ENCODE results near the gene CD28. TPM values are rescaled to one million over a fixed set of nuclear protein-coding genes. Genes with fewer than 3 reads are reported as not detected.

Gene CD28
- total and polyA plus RNA-seq, 10 donors: 1.3 to 22.4 (median 13.0) TPM

DNA sequence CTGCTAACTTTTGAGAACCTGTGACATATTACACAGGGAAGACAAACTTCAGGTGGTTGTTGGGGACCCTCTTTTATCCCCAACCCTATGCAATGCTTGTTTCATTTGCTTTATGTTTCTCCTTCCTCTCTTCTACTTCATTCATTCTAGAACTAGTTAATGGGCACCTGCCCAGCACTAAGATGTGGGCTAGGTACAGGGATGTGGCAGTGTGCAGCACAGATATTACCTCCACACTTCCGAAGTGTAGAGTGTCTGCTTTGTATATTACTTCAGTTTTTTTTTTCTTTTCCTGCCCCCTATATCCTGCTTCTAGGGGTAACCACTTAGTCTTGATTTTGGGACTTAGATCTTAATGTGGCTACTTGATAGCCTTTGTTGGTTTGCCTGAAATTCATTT, 35.1 kb downstream of the CD28 start:
- no peaks in the 10 kb centered on the region for H3K36me3 ChIP-seq
- DNase-seq: no peak
- WGBS, 5 donors: 45 to 84% (median 71%) methylated on average over 1 of the region's 1 CpG
- H3K27me3 ChIP-seq (replicated peaks in 1 of 7): no peaks in the 10 kb centered on the region
- TF ChIP-seq POLR2AphosphoS5 (IDR thresholded peaks at IDR 0.05): peak in 1 of 3 donors; percentile 17
- no peak for TF ChIP-seq POLR2A (IDR thresholded peaks at IDR 0.05)
- no peaks in the 10 kb centered on the region for H3K9me3 ChIP-seq
- no peak overlapping the region for H3K4me3 ChIP-seq
- peaks cover 0 to 35% (median 2%) of the 10 kb centered on the region in 6 donors for H3K4me1 ChIP-seq
- intact Hi-C loops (cut with DNase I; ENCODE audit: low total_unique reads): no loop called here
- H3K27ac ChIP-seq: peak overlapping the region in 6 of 8 donors; percentile 29 to 74 (median 58)

- 57 to 76% (median 67%) methylated on average over 2 of the region's 2 CpGs for WGBS, 5 donors
- H3K36me3 ChIP-seq: no peaks in the 10 kb centered on the region
- H3K9me3 ChIP-seq: no peaks in the 10 kb centered on the region
- H3K27ac ChIP-seq: peak overlapping the region in 5 of 8 donors; percentile 10 to 46 (median 23)
- DNase-seq: no peak
- peaks cover 0 to 44% (median 4%) of the 10 kb centered on the region in 6 donors for H3K4me1 ChIP-seq
- intact Hi-C loops (cut with DNase I; ENCODE audit: low total_unique reads): no loop called here
- H3K27me3 ChIP-seq (replicated peaks in 1 of 7): no peaks in the 10 kb centered on the region
- no peak overlapping the region for H3K4me3 ChIP-seq
- TF ChIP-seq POLR2AphosphoS5 (IDR thresholded peaks at IDR 0.05) (peak in 1 of 3 donors; percentile 49), POLR2A (IDR thresholded peaks at IDR 0.05) (no peak)
Measured at GRCh38 chr2:203743441-203743981, 37.1 kb downstream of the CD28 start.

- TF ChIP-seq POLR2AphosphoS5 (IDR thresholded peaks at IDR 0.05) (no peak), POLR2A (IDR thresholded peaks at IDR 0.05) (no peak)
- TF ChIP-seq, protein P1, sequence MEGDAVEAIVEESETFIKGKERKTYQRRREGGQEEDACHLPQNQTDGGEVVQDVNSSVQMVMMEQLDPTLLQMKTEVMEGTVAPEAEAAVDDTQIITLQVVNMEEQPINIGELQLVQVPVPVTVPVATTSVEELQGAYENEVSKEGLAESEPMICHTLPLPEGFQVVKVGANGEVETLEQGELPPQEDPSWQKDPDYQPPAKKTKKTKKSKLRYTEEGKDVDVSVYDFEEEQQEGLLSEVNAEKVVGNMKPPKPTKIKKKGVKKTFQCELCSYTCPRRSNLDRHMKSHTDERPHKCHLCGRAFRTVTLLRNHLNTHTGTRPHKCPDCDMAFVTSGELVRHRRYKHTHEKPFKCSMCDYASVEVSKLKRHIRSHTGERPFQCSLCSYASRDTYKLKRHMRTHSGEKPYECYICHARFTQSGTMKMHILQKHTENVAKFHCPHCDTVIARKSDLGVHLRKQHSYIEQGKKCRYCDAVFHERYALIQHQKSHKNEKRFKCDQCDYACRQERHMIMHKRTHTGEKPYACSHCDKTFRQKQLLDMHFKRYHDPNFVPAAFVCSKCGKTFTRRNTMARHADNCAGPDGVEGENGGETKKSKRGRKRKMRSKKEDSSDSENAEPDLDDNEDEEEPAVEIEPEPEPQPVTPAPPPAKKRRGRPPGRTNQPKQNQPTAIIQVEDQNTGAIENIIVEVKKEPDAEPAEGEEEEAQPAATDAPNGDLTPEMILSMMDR (IDR thresholded peaks at IDR 0.05 in 8 of 11, conservative IDR thresholded peaks at IDR 0.05 in 3 of 11): no peak
- Histone ChIP-seq H3K4me1 (peaks cover 0 to 46% (median 4%) of the 10 kb centered on the region in 6 donors), H3K36me3 (no peaks in the 10 kb centered on the region), H3K27ac (peak overlapping the region in 5 of 8 donors; percentile 10 to 46 (median 21)), H3K27me3 (replicated peaks in 1 of 7) (no peaks in the 10 kb centered on the region), H3K4me3 (no peak overlapping the region), H3K9me3 (no peaks in the 10 kb centered on the region)
- DNase-seq: no peak
- intact Hi-C loops (cut with DNase I; ENCODE audit: low total_unique reads): no loop called here
- 87 to 96% (median 92%) methylated on average over 4 of the region's 4 CpGs for WGBS, 5 donors
Measured at GRCh38 chr2:203744091-203744490, 37.7 kb downstream of the CD28 start.

DNA sequence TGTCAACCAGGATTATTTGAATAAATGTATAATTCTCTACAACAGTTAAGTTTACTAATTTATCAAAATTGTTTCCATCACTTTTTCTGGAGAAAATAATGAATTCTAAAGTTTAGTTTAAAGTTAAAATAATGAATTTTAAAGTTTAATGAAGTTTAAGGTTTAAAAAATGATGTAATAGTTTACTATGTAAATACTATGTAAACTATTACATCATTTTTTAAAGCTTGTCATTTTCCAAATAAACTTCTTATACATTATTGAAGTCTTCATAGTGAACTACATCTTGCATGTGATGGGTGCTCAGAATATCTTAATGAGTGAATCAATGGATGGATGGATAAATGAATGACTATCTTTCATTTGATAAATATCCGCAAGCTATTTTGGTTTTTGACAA, 38.8 kb downstream of the CD28 start:
- no peak overlapping the region for H3K4me3 ChIP-seq
- no peak overlapping the region for H3K27ac ChIP-seq
- no peaks in the 10 kb centered on the region for H3K27me3 ChIP-seq (replicated peaks in 1 of 7)
- TF ChIP-seq POLR2AphosphoS5 (IDR thresholded peaks at IDR 0.05) (no peak), POLR2A (IDR thresholded peaks at IDR 0.05) (no peak)
- TF ChIP-seq, protein P1 (IDR thresholded peaks at IDR 0.05 in 8 of 11, conservative IDR thresholded peaks at IDR 0.05 in 3 of 11): no peak
- DNase-seq: no peak
- intact Hi-C loops (cut with DNase I; ENCODE audit: low total_unique reads): no loop called here
- H3K9me3 ChIP-seq: no peaks in the 10 kb centered on the region
- WGBS, 5 donors: 96 to 99% (median 98%) methylated on average over 1 of the region's 1 CpG
- H3K4me1 ChIP-seq: peaks cover 0 to 38% (median 4%) of the 10 kb centered on the region in 6 donors
- H3K36me3 ChIP-seq: no peaks in the 10 kb centered on the region

DNA sequence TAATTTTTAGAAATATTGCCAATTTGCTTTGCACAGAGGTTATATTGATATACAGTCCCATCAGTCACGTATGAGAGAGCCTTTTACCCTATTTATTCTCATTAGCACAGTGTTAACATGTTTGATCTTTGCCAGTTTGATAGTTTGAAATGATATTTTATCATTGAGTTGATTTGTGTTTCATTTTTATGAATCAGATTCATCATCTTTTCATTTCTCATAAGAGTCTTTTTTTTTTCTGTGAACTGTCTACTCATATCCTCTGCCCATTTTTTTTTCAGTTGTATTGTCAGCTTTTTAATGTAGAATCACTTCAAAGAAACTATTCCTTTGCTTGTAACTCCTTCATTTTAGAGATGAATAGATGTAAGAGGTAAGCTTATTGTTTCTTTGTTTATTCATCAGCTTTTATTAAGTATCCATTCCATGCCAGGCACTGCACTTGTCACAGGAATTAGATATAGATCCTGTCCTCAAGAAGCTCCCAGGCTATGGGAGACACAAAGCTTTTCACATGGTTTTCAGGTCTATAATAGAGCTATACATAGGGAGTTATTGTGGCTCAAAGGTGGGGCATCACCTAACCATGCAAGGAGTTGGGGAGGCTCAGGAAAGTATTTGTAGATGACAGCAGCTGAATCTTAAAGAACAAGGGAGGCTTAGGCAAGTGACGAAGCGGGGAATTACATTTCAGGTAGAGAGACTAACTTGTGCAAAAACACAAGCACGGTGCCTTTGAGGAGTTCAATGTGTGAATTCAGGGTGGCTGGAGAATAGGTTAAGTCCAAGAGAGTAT, 42.1 kb downstream of the CD28 start:
- peaks cover 0 to 5% (median 0%) of the 10 kb centered on the region in 8 donors for H3K9me3 ChIP-seq
- DNase-seq: no peak
- WGBS, 5 donors: 79 to 92% (median 89%) methylated on average over 4 of the region's 4 CpGs
- intact Hi-C loops (cut with DNase I; ENCODE audit: low total_unique reads): no loop called here
- no peak overlapping the region for H3K4me3 ChIP-seq
- H3K4me1 ChIP-seq: peaks cover 0 to 16% (median 6%) of the 10 kb centered on the region in 6 donors
- TF ChIP-seq, protein P1 (IDR thresholded peaks at IDR 0.05 in 8 of 11, conservative IDR thresholded peaks at IDR 0.05 in 3 of 11): no peak
- no peak for TF ChIP-seq POLR2AphosphoS5 (IDR thresholded peaks at IDR 0.05)
- TF ChIP-seq POLR2A (IDR thresholded peaks at IDR 0.05): no peak
- H3K27ac ChIP-seq: peak overlapping the region in 2 of 8 donors; percentile 1
- H3K36me3 ChIP-seq: no peaks in the 10 kb centered on the region
- H3K27me3 ChIP-seq (replicated peaks in 1 of 7): no peaks in the 10 kb centered on the region

All from spleen (tissue), 11 donors.